Activated B cell treated with CpG ODN at 0.5 μM for 24 hours (primary cell): ENCODE results near the gene MEIS3. TPM values are rescaled to one million over a fixed set of nuclear protein-coding genes. Genes with fewer than 3 reads are reported as not detected.

Experiments
- ATAC-seq: fragments of 200-7000 bp; cut with Tn5 transposase; one replicate; pipeline ENCODE4 v1.10.0; 2021; ENCODE audit warnings: low read depth, mild to moderate bottlenecking, moderate library complexity
- CTCF ChIA-PET: fragments of 350-600 bp; sonication (Branson Sonifier 250); formaldehyde crosslinking; loops from one replicate; lab custom pipeline; 2021; ENCODE audit warnings: antibody characterized with exemption; lab: Charles Lee
- POLR2A ChIA-PET: fragments of 350-600 bp; sonication (Branson Sonifier 250); formaldehyde crosslinking; loops from one replicate; lab custom pipeline; 2021; ENCODE audit warnings: antibody characterized with exemption; lab: Charles Lee
- DNase-seq: peaks from one replicate; pipeline ENCODE4 v3.0.0; 2022
- H3K27ac Mint-ChIP-seq: one replicate; pipeline ENCODE4 v1.8.0; 2020; ENCODE audit warnings: mixed read lengths
- H3K27me3 Mint-ChIP-seq: one replicate; pipeline ENCODE4 v1.8.0; 2021; ENCODE audit warnings: mixed read lengths
- H3K36me3 Mint-ChIP-seq: one replicate; pipeline ENCODE4 v1.8.0; 2021; ENCODE audit warnings: low read depth, mixed read lengths
- H3K4me1 Mint-ChIP-seq: one replicate; pipeline ENCODE4 v1.8.0; 2021; ENCODE audit warnings: mixed read lengths
- H3K4me3 Mint-ChIP-seq: one replicate; pipeline ENCODE4 v1.8.0; 2020; ENCODE audit warnings: mild to moderate bottlenecking, mixed read lengths
- H3K9me3 Mint-ChIP-seq: one replicate; pipeline ENCODE4 v1.8.0; 2020; ENCODE audit warnings: mixed read lengths
- intact Hi-C: fragments of 100-400 bp; cut with micrococcal nuclease; formaldehyde crosslinking; loops from one replicate; pipeline ENCODE4 v1.15.1; 2024
- total RNA-seq: library from RNA; stranded (reverse); gene quantifications from 2 replicates; pipeline ENCODE4 v1.2.3, GENCODE V29; 2022
- TF ChIP-seq, protein P1 (sequence below): fragments of 200-600 bp; IDR thresholded peaks from one replicate; pipeline ENCODE4 v1.8.0; 2022; ENCODE audit warnings: antibody characterized with exemption, mild to moderate bottlenecking

MEIS3 gene
- total RNA-seq, 1 donor from 2014 or later = not detected

- H3K4me1 Mint-ChIP-seq = peaks cover 14% of the 10 kb centered on the region
- no peak for ATAC-seq
Observed at GRCh38 chr19:47421244-47421786, 2.0 kb upstream of the MEIS3 start.

DNA sequence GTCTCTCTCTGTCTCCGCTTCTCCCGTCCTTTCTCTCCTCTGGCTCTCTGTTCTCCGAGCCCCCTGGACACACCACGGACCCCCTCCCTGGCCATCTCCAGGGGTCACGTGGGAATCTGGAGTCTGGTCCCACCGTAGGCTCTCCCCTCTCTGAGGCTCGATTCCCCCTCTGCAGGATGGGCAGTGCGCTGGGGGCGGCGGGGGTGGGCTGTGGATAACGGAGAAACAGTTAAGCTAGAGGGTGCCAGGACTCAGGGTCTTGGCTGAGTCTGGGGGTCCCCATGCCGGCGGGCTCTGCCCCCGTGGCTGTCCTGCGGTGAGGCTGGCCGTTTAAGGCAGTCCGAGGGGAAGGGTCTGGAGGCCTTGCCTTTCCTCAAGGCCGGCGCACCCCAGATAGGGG, 462 bp upstream of the MEIS3 start:
- no peak overlapping the region for H3K4me3 Mint-ChIP-seq
- no peaks in the 10 kb centered on the region for H3K9me3 Mint-ChIP-seq

More at GRCh38 chr19:47421244-47421786, 2.0 kb upstream of the MEIS3 start:
- no peak for DNase-seq
- ChIA-PET POLR2A (no interaction called here), CTCF (interaction anchor here (0.6 kb wide), 1 partner anchor 135 kb away, joined by 3 read pairs; no protein-coding TSS in a partner anchor)
- H3K27me3 Mint-ChIP-seq = peaks cover 71% of the 10 kb centered on the region
- H3K36me3 Mint-ChIP-seq = no peaks in the 10 kb centered on the region
- TF ChIP-seq, protein P1, sequence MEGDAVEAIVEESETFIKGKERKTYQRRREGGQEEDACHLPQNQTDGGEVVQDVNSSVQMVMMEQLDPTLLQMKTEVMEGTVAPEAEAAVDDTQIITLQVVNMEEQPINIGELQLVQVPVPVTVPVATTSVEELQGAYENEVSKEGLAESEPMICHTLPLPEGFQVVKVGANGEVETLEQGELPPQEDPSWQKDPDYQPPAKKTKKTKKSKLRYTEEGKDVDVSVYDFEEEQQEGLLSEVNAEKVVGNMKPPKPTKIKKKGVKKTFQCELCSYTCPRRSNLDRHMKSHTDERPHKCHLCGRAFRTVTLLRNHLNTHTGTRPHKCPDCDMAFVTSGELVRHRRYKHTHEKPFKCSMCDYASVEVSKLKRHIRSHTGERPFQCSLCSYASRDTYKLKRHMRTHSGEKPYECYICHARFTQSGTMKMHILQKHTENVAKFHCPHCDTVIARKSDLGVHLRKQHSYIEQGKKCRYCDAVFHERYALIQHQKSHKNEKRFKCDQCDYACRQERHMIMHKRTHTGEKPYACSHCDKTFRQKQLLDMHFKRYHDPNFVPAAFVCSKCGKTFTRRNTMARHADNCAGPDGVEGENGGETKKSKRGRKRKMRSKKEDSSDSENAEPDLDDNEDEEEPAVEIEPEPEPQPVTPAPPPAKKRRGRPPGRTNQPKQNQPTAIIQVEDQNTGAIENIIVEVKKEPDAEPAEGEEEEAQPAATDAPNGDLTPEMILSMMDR = no peak
- H3K9me3 Mint-ChIP-seq = no peaks in the 10 kb centered on the region
- H3K27ac Mint-ChIP-seq = no peak overlapping the region
- no peak overlapping the region for H3K4me3 Mint-ChIP-seq
- intact Hi-C loops = no loop called here

GRCh38 chr19:47418692-47419029, 666 bp downstream of the MEIS3 start:
- no peak for ATAC-seq
- TF ChIP-seq, protein P1 = no peak
- H3K9me3 Mint-ChIP-seq = no peaks in the 10 kb centered on the region
- H3K27me3 Mint-ChIP-seq = peaks cover 70% of the 10 kb centered on the region
- no peak for DNase-seq
- H3K4me3 Mint-ChIP-seq = peak overlapping the region; percentile 32
- no peaks in the 10 kb centered on the region for H3K36me3 Mint-ChIP-seq
- POLR2A ChIA-PET = no interaction called here
- H3K27ac Mint-ChIP-seq = no peak overlapping the region
- H3K4me1 Mint-ChIP-seq = peaks cover 14% of the 10 kb centered on the region
- intact Hi-C loops = no loop called here
- CTCF ChIA-PET = no interaction called here

More for the DNA sequence above, 462 bp upstream of the MEIS3 start:
- ChIA-PET CTCF (no interaction called here), POLR2A (interaction anchor here (0.5 to 0.6 kb wide), 3 partner anchors 38 to 609 kb away, joined by 3 to 5 read pairs (median 4); no protein-coding TSS in a partner anchor)
- DNase-seq (no peak), ATAC-seq (no peak)
- Mint-ChIP-seq H3K27me3 (peaks cover 68% of the 10 kb centered on the region), H3K27ac (no peak overlapping the region), H3K4me1 (peaks cover 14% of the 10 kb centered on the region), H3K36me3 (no peaks in the 10 kb centered on the region)
- TF ChIP-seq, protein P1 = no peak
- intact Hi-C loops = no loop called here

DNA sequence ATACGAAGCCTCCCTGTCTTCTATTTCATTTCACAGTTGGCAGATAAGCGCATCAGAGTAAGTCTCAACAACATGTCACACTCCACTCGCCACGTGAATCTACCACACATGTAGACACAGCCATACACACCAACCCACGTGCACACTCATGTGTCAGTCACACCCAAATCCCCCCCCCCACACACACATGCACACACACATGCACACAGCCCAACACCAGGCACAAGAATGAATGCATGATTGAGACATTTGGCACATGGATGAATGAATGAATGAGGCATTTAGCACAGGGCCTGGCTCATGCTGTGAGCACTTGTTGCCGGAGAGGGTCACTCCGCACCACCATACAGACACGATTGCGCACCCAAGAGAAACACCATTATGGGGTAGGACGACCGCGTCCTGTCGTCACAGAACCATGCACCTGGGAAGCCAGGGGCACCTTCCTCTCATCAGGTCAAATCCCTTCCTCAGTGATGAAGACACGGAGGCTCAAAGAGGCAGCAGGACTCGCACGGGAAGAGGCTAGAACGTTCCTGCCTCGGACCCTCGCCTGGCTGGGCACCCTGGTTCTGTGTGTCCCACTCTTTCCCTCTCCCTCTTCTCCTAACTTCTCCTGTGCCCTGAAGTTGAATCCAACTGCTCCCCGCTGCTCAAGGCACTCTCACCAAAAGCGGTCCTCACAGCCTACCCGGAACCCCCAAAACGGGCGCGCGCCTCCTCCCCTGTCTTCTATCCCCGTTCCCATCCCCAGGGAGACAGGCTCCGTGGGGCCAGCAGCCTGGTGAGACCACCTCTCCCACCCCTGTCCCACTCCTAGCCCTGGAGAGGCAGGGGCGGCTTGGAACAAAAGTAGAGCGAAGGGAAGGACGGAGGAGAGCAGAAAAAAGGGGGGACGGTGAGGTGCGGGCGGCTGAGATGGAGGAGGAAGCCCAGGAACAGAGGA, 1.3 kb downstream of the MEIS3 start:
- Mint-ChIP-seq H3K27me3 (peaks cover 69% of the 10 kb centered on the region), H3K27ac (no peak overlapping the region), H3K4me1 (peaks cover 14% of the 10 kb centered on the region), H3K9me3 (no peaks in the 10 kb centered on the region), H3K4me3 (peak overlapping the region; percentile 44), H3K36me3 (no peaks in the 10 kb centered on the region)
- ChIA-PET CTCF (no interaction called here), POLR2A (no interaction called here)
- intact Hi-C loops = no loop called here
- TF ChIP-seq, protein P1 = no peak
- DNase-seq = no peak
- ATAC-seq = peak; percentile 28

GRCh38 chr19:47417107-47417745, 2.1 kb downstream of the MEIS3 start:
- H3K27ac Mint-ChIP-seq = no peak overlapping the region
- intact Hi-C loops = no loop called here
- ChIA-PET POLR2A (no interaction called here), CTCF (no interaction called here)
- H3K4me3 Mint-ChIP-seq = no peak overlapping the region
- no peak for ATAC-seq
- H3K4me1 Mint-ChIP-seq = peaks cover 14% of the 10 kb centered on the region
- no peaks in the 10 kb centered on the region for H3K36me3 Mint-ChIP-seq
- peaks cover 61% of the 10 kb centered on the region for H3K27me3 Mint-ChIP-seq
- no peak for DNase-seq
- H3K9me3 Mint-ChIP-seq = no peaks in the 10 kb centered on the region
- TF ChIP-seq, protein P1 = no peak
